Loucy (cell line): ENCODE measurements around the gene TET2.

Source experiments
- H2AFZ ChIP-seq: fragments of 200-600 bp; sonication (generic); 2 replicates; pipeline ENCODE4 v1.6.0; 2016; ENCODE audit warnings: antibody characterized with exemption, mild to moderate bottlenecking, low read length, moderate library complexity
- H3F3A ChIP-seq: fragments of 200-600 bp; 2 replicates; pipeline ENCODE4 v1.6.0; 2016; ENCODE audit warnings: antibody characterized with exemption, low read depth, mild to moderate bottlenecking
- H3K27me3 ChIP-seq: fragments of 200-600 bp; sonication (generic); 2 replicates; pipeline ENCODE4 v1.6.1; 2014; ENCODE audit warnings: low read length, mild to moderate bottlenecking; ENCODE audit not compliant: insufficient read depth, poor library complexity, severe bottlenecking
- H3K36me3 ChIP-seq: fragments of 200-600 bp; sonication (generic); 2 replicates; pipeline ENCODE4 v1.6.1; 2016; ENCODE audit warnings: low read length; ENCODE audit not compliant: insufficient read depth
- H3K4me1 ChIP-seq: fragments of 200-600 bp; sonication (generic); 2 replicates; pipeline ENCODE4 v1.5.1; 2014; ENCODE audit warnings: low read length, mild to moderate bottlenecking; ENCODE audit not compliant: insufficient read depth, poor library complexity, severe bottlenecking
- H3K4me2 ChIP-seq: fragments of 200-600 bp; sonication (generic); 2 replicates; pipeline ENCODE4 v1.6.0; 2014; ENCODE audit warnings: antibody characterized with exemption, low read length, low read depth, mild to moderate bottlenecking; ENCODE audit not compliant: poor library complexity, severe bottlenecking
- H3K4me3 ChIP-seq: fragments of 200-600 bp; sonication (generic); 2 replicates; pipeline ENCODE4 v1.5.1; 2014; ENCODE audit warnings: low read length, mild to moderate bottlenecking, mixed read lengths; ENCODE audit not compliant: poor library complexity, severe bottlenecking
- H3K79me2 ChIP-seq: fragments of 200-600 bp; sonication (generic); 2 replicates; pipeline ENCODE4 v1.6.1; 2014; ENCODE audit warnings: low read length; ENCODE audit not compliant: insufficient read depth
- H3K9ac ChIP-seq: fragments of 200-600 bp; sonication (generic); 2 replicates; pipeline ENCODE4 v1.6.0; 2014; ENCODE audit warnings: mild to moderate bottlenecking, low read depth, low read length, moderate library complexity; ENCODE audit not compliant: poor library complexity, severe bottlenecking
- H3K9me2 ChIP-seq: fragments of 200-600 bp; sonication (generic); replicated peaks from 2 replicates; pipeline ENCODE4 v1.6.1; 2016; ENCODE audit warnings: low read depth, low read length, mixed read lengths
- H3K9me3 ChIP-seq: fragments of 200-600 bp; sonication (generic); 2 replicates; pipeline ENCODE4 v1.6.1; 2014; ENCODE audit warnings: mild to moderate bottlenecking, antibody characterized with exemption, low read length, low read depth; ENCODE audit not compliant: insufficient read depth
- H4K20me1 ChIP-seq: fragments of 200-600 bp; sonication (generic); 2 replicates; pipeline ENCODE4 v1.6.0; 2014; ENCODE audit warnings: antibody characterized with exemption, low read length, mild to moderate bottlenecking; ENCODE audit not compliant: insufficient read depth, poor library complexity, severe bottlenecking
- CTCF ChIP-seq: fragments of 200-600 bp; sonication (generic); conservative IDR thresholded peaks from 2 replicates; pipeline ENCODE4 v1.5.1; 2014; ENCODE audit warnings: mild to moderate bottlenecking, antibody characterized with exemption, low read length
- EZH2phosphoT487 ChIP-seq: fragments of 200-600 bp; IDR thresholded peaks from 2 replicates; pipeline ENCODE4 v1.6.1; 2018; ENCODE audit warnings: antibody characterized with exemption, mild to moderate bottlenecking, moderate library complexity, borderline replicate concordance

TET2 gene

GRCh38 chr4:105128208-105128607 lies 18.5 kb upstream of the TET2 start:
- H3F3A ChIP-seq: no peaks in the 10 kb centered on the region
- no peak overlapping the region for H3K9ac ChIP-seq
- H3K4me3 ChIP-seq: no peak overlapping the region
- H3K79me2 ChIP-seq: no peaks in the 10 kb centered on the region
- TF ChIP-seq CTCF: no peak
- TF ChIP-seq EZH2phosphoT487: no peak
- H3K4me2 ChIP-seq: no peak overlapping the region
- H3K4me1 ChIP-seq: no peaks in the 10 kb centered on the region
- H2AFZ ChIP-seq: no peak overlapping the region
- H3K36me3 ChIP-seq: no peaks in the 10 kb centered on the region
- H3K9me2 ChIP-seq: no peaks in the 10 kb centered on the region
- no peaks in the 10 kb centered on the region for H4K20me1 ChIP-seq
- H3K27me3 ChIP-seq: no peaks in the 10 kb centered on the region
- no peaks in the 10 kb centered on the region for H3K9me3 ChIP-seq

- H3K27me3 ChIP-seq: no peaks in the 10 kb centered on the region
- no peaks in the 10 kb centered on the region for H4K20me1 ChIP-seq
- no peak overlapping the region for H3K4me2 ChIP-seq
- H3K36me3 ChIP-seq: no peaks in the 10 kb centered on the region
- H3K9ac ChIP-seq: no peak overlapping the region
- TF ChIP-seq EZH2phosphoT487: no peak
- TF ChIP-seq CTCF: no peak
- no peaks in the 10 kb centered on the region for H3K79me2 ChIP-seq
- H3K4me3 ChIP-seq: no peak overlapping the region
- H2AFZ ChIP-seq: no peak overlapping the region
- no peaks in the 10 kb centered on the region for H3F3A ChIP-seq
- no peaks in the 10 kb centered on the region for H3K9me2 ChIP-seq
- H3K4me1 ChIP-seq: no peaks in the 10 kb centered on the region
- H3K9me3 ChIP-seq: no peaks in the 10 kb centered on the region
These were observed 17.2 kb upstream of the TET2 start for GRCh38 chr4:105129286-105130040.

DNA sequence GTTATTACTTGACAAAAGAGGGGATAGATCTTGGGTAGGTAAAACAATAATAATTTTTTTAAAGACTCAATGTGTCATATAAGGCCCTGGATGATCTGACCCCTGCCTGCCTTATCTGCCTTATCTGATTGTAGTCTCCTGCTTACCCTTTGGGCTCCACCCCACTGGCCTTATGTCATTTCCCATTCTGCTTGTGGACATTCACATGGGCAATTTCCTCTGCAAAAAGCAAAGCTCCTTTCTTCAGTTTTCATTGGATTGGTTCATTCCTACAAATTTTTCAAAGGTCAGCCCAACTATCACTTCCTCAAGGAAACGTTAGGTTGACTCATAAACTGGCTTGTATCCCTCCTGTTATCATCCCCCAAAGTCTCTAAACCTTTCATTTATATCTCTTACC lies 15.7 kb upstream of the TET2 start:
- Histone ChIP-seq H2AFZ (no peak overlapping the region), H3K4me2 (no peak overlapping the region), H3K4me1 (no peaks in the 10 kb centered on the region), H3F3A (no peaks in the 10 kb centered on the region), H3K9me3 (no peaks in the 10 kb centered on the region), H4K20me1 (no peaks in the 10 kb centered on the region), H3K36me3 (no peaks in the 10 kb centered on the region), H3K4me3 (no peak overlapping the region), H3K9me2 (no peaks in the 10 kb centered on the region), H3K27me3 (no peaks in the 10 kb centered on the region), H3K79me2 (no peaks in the 10 kb centered on the region), H3K9ac (no peak overlapping the region)
- no peak for TF ChIP-seq EZH2phosphoT487
- no peak for TF ChIP-seq CTCF
